Stimulated activated naive CD8-positive, alpha-beta T cell treated with anti-CD3 and anti-CD28 coated beads, Interleukin-15, Interleukin-2, amounts not matched to agents 100 U/mL and 50 U/mL, for 24 hours (primary cell): Measurements from ENCODE around the gene KDM2B.

Experiments used
- ATAC-seq: fragments of 150-1000 bp; cut with Tn5 transposase; one replicate; pipeline ENCODE4 v1.10.0; 2021
- DNase-seq: peaks from one replicate; pipeline ENCODE4 v3.0.0; 2021

Gene KDM2B

GRCh38 chr12:121430833-121431415, 149.9 kb downstream of the KDM2B start:
- ATAC-seq (no peak), DNase-seq (no peak)

GRCh38 chr12:121428883-121429282, 151.9 kb downstream of the KDM2B start:
- ATAC-seq: no peak

GRCh38 chr12:121427556-121428050, 153.2 kb downstream of the KDM2B start:
- DNase-seq (no peak), ATAC-seq (no peak)

More at GRCh38 chr12:121428883-121429282, 151.9 kb downstream of the KDM2B start:
- no peak for DNase-seq

- no peak for DNase-seq
- no peak for ATAC-seq
Observed at GRCh38 chr12:121424624-121424975, 156.2 kb downstream of the KDM2B start.

- no peak for ATAC-seq
Observed at GRCh38 chr12:121423682-121424623, 156.9 kb downstream of the KDM2B start.

GRCh38 chr12:121423253-121423652, 157.6 kb downstream of the KDM2B start:
- ATAC-seq: no peak

More at GRCh38 chr12:121423682-121424623, 156.9 kb downstream of the KDM2B start:
- DNase-seq: no peak

GRCh38 chr12:121420109-121420508, 160.7 kb downstream of the KDM2B start:
- DNase-seq (no peak), ATAC-seq (no peak)

More at GRCh38 chr12:121423253-121423652, 157.6 kb downstream of the KDM2B start:
- no peak for DNase-seq

GRCh38 chr12:121417847-121418246, 163.0 kb downstream of the KDM2B start:
- no peak for DNase-seq
- no peak for ATAC-seq

GRCh38 chr12:121413917-121414316, 166.9 kb downstream of the KDM2B start:
- DNase-seq: no peak
- no peak for ATAC-seq

GRCh38 chr12:121405211-121405610, 175.6 kb downstream of the KDM2B start:
- no peak for ATAC-seq
- DNase-seq: no peak

- DNase-seq (no peak), ATAC-seq (no peak)
Observed at GRCh38 chr12:121404734-121405133, 176.1 kb downstream of the KDM2B start.

GRCh38 chr12:121403721-121404120, 177.1 kb downstream of the KDM2B start:
- DNase-seq (no peak), ATAC-seq (no peak)

GRCh38 chr12:121400332-121401139, 180.3 kb downstream of the KDM2B start:
- ATAC-seq (peak; percentile 69), DNase-seq (peak; percentile 50)

GRCh38 chr12:121399391-121400331, 181.2 kb downstream of the KDM2B start, which contains the start of gene RNF34:
TSS of gene RNF34 (plus strand) at chr12:121400118. CDS start at chr12:121400213, 95 bp downstream.
- peak; percentile 95 for ATAC-seq
- peak; percentile 99 for DNase-seq

- ATAC-seq (no peak), DNase-seq (no peak)
Observed at GRCh38 chr12:121398355-121398754, 182.5 kb downstream of the KDM2B start.

- DNase-seq (no peak), ATAC-seq (no peak)
Observed at GRCh38 chr12:121397521-121397920, 183.3 kb downstream of the KDM2B start.

GRCh38 chr12:121392325-121392716, 188.5 kb downstream of the KDM2B start:
- no peak for ATAC-seq
- DNase-seq: no peak

GRCh38 chr12:121391619-121392324, 189.1 kb downstream of the KDM2B start:
- ATAC-seq (peak; percentile 66), DNase-seq (peak; percentile 21)

- no peak for DNase-seq
- no peak for ATAC-seq
Observed at GRCh38 chr12:121390856-121391255, 190.0 kb downstream of the KDM2B start.

GRCh38 chr12:121388421-121388981, 192.3 kb downstream of the KDM2B start:
- ATAC-seq: no peak
- DNase-seq: no peak
